Measurements from ENCODE around the gene COL4A3.
"Not testable (repeated sequence)": the region's sequence is repeated elsewhere in the genome, so short reads cannot be mapped to it uniquely, and the experiment has no call there.

COL4A3 gene

GRCh38 chr2:227219312-227220105 is 55.1 kb downstream of the COL4A3 start:
- no peak for DNase-seq

- no peak for DNase-seq
These were observed 56.7 kb downstream of the COL4A3 start for GRCh38 chr2:227221120-227221519.

DNA sequence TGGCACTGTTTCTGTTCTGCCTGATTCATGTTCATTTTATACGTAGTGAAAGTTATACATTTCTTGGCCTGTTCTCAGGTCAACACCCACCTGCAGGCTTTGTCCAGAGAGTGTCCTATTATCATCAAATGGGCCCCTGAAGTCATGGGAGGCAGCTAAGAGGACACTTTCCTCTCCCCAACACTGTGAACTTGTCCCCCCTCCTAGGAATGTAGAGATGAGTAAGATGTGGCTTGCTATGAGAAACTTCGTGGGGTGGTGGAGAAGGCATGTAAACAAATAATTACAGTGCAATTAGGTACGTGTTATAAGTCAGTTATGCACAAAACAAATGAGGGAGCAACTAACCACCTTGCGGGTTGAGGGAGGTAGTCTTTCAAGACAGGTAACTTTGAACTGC is 57.9 kb downstream of the COL4A3 start:
- no peak for DNase-seq

GRCh38 chr2:227225641-227226040 is 61.2 kb downstream of the COL4A3 start:
- not testable (repeated sequence) for DNase-seq

DNA sequence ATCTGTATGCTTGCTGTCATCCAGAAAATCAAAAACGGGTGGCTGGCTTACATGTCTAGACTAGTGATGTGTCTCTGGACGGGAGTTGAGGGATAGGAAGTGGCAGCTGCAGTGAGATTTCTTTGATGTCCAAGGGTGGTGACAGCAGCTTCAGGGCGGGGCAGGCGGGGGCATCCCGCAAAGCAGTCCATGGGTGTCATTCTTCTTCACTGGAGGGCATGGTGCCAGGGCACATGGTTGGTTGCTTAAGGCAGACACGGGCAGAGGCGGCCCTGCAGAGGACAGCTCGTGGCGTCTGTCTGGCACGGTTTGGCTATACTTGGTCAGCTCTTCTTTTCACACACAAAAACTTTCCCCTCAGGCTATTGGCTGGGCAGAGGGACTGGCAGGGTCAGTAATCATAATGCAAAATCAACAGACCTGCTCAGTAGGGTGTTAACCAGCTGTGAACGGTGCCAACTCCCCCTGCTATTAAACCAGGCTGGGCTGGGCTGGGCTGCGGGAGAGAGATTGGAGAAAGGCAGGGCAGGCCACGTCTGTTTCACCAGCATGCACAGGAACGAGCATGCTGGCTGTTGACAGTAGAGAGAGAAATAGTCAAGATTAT is 63.7 kb downstream of the COL4A3 start:
- no peak for DNase-seq

DNA sequence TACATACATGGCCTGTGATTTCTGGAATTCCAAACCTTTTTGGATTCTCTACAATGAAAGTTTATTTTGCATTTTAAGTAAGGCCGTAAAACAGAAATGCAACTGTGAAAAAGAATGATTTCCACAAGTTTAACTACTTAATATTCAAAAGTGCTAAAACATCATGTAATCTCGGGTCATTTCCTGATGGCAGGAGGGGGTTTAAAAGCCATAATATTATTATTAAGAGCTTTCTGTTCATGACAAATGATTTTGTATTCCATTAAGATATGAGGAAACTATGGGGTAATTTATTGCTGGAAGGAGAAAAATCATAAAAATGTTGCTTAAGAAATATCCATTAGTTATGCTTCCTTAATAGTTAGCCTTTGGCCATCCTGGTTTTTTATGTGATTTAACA is 65.7 kb downstream of the COL4A3 start:
- no peak for DNase-seq

GRCh38 chr2:227234429-227234828 is 70.0 kb downstream of the COL4A3 start:
- DNase-seq, result no peak

DNA sequence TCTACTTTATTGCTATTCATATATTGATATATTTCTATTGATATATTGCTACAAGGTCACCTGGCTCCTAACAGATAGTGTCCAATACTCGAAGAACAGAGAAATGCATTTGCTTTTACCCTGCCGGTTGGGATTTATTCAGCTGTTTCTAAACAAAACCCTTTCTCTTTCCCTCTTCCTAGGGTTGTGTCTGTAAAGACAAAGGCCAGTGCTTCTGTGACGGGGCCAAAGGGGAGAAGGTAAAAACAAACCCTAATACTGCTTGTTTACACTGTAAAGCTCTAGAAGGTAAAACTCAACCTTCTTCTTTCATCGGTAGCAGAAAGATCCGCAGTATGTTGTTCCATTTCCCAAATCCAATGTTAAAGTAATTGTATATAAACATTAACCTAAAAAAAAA is 73.4 kb downstream of the COL4A3 start:
- no peak for DNase-seq

DNA sequence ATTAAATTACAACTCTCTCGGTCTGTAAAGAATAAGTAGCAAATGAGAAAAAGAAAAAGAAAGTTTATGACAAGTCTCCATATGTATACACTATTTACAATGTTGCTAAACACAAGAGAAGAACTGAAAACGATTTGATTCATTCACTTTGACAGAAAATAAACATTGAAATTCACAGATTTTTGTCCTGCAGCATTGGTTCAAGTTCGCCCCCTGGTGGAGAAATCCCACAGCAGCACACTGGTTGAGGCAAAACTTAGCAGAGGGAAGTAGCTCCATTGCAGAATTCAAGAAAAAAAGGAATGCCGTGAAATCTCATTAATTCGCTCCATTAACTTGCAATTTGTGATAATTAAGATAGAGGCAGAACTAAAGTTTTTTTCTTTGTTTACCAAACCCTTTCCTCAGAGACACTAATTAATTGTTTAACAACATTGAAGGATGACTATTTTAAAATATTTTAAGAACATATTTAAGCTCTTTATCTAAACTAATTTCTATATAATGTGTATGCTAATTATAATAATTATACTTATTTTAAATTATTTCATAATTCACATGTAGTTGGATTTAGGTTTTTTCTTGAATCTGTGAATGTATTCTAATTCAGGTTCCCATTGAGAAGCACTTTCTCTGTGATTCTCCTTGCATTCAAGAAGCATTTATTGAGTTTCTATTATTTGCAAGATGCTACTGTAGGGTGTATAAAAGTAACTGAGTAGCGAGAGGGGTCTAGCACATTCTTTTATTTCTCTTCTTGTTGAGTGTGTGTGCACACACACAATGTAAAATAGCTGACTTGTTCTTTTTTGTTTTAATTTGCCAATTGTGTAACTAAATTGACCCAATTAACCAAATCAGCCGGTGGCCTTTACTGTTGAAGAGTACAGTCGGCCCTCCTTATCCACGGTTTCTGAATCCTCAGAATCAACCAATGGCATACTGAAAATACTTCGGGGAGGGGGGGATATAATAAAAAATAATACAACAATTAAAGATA is 74.1 kb downstream of the COL4A3 start:
- DNase-seq, result peak; percentile 21

GRCh38 chr2:227241005-227241404 is 76.6 kb downstream of the COL4A3 start:
- no peak for DNase-seq

DNA sequence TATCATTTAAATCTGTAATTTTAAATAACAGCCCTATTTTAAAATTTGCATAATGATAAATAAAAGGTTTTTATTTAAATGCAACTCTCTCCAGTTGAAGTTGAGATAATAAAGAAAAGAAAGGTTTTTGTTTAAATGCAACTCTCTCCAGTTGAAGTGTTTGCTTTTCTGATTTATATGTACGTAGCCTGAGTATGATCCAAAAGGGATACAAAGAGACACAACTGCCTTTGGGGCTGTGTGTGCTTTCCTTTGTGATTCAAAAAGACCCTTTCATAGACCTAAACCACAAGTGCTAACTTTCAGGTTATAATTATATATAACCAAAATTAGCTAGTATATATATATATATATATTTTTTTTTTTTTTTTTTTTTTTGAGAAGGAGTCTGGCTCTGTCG is 84.5 kb downstream of the COL4A3 start:
- DNase-seq, result no peak

- DNase-seq, result no peak
These were observed 88.4 kb downstream of the COL4A3 start for GRCh38 chr2:227252831-227253230.

GRCh38 chr2:227256605-227257004 is 92.2 kb downstream of the COL4A3 start:
- DNase-seq, result no peak

DNA sequence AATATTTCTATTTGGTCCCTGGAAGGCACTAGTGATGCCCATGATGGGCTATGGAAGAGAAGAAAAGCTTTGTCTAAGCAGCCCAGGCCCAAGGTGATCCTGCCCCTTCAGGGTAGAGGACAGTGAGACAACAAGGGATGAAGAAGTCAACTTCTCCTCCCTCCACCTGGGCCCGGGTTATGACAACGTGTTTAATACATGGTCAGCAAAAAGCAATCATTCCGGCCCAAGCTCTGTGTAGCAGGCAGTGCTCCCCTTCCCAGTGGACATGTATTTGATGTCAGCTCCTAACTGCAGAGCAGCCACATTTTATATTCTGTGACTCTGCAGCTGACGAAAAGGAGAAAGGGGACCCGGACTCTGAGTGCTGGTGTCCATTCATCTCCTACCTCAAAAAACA is 93.4 kb downstream of the COL4A3 start:
- DNase-seq, result no peak

- no peak for DNase-seq
These were observed 95.6 kb downstream of the COL4A3 start for GRCh38 chr2:227260041-227260440.

- no peak for DNase-seq
These were observed 103.1 kb downstream of the COL4A3 start for GRCh38 chr2:227267410-227268115.

DNA sequence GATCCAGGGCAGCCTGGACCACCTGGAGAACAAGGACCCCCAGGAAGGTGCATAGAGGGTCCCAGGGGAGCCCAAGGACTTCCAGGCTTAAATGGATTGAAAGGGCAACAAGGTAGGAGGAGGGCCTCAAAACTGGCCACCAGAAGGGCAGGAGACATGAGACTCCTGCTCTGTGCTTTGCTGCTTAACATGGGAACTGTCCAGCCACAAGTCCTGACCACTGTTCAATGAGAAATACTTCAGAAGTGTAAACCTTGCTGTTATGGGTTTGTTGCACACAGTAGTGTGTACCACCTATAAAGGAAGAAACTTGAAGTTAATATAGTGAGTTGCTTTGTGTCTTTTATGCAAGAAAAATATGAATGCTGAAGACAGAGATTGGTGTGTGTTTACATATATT is 116.5 kb downstream of the COL4A3 start:
- no peak for DNase-seq

GRCh38 chr2:227285741-227286236 is 121.4 kb downstream of the COL4A3 start:
- DNase-seq, result no peak

- DNase-seq, result no peak
These were observed 123.3 kb downstream of the COL4A3 start for GRCh38 chr2:227287771-227288170.

DNA sequence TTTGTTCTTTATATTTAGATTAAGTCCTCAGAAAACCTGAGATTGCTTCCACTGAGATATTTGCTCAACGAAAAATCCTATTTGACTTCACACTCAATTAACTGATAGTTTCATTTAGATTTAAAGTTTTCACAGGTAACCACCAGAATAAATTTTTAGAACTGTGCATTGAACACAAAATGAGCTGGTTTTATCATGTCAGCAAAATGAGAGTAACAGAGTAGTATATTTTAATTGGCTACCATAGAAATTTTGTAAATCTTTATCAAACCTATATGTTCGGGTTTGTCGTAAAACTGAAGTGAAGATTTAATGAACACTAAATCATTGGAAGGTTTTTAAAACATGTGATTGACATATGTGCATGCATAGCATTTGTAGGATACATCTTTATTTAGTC is 127.9 kb downstream of the COL4A3 start:
- no peak for DNase-seq

GRCh38 chr2:227293531-227293930 is 129.1 kb downstream of the COL4A3 start:
- DNase-seq, result no peak

GRCh38 chr2:227295806-227296205 is 131.4 kb downstream of the COL4A3 start:
- DNase-seq, result no peak

Data from central memory CD4-positive, alpha-beta T cell (primary cell).